T-helper 1 cell treated with Interleukin-12 subunit alpha and Interleukin-12 subunit beta and Interleukin-4 antibody, amounts not matched to agents 30 ng/mL and 1 ng/mL, for 36 hours (primary cell): Measurements from ENCODE around the gene ACYP2. TPM values are rescaled to one million over a fixed set of nuclear protein-coding genes. Genes with fewer than 3 reads are reported as not detected.
"Not testable (repeated sequence)": the region's sequence is repeated elsewhere in the genome, so short reads cannot be mapped to it uniquely, and the experiment has no call there.

Source experiments
- intact Hi-C: fragments of 100-400 bp; cut with micrococcal nuclease; formaldehyde crosslinking; loops from one replicate; pipeline ENCODE4 v1.15.1; 2024
- total RNA-seq: library from RNA; stranded (reverse); gene quantifications from 2 replicates; pipeline ENCODE4 v1.2.3, GENCODE V29; 2022

ACYP2 gene
- total RNA-seq, 1 donor from 2014 or later: 11.8 TPM

DNA sequence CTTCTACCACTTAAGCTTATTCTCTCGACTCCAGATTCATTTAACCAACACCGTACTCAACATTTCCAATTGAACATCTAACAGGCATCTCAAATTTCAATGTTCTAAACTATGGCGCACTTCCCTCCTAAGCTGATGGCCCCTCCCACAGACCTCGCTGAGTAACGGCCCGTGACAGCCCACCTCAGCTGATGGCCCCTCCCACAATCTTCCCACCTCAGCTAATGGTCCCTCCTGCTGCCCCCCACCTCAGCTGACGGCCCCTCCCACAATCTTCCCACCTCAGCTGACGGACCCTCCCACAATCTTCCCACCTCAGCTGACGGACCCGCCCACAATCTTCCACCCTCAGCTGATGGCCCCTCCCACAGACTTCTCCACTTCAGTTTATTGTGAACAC lies 197.7 kb downstream of the ACYP2 start:
- intact Hi-C loops: no loop called here

DNA sequence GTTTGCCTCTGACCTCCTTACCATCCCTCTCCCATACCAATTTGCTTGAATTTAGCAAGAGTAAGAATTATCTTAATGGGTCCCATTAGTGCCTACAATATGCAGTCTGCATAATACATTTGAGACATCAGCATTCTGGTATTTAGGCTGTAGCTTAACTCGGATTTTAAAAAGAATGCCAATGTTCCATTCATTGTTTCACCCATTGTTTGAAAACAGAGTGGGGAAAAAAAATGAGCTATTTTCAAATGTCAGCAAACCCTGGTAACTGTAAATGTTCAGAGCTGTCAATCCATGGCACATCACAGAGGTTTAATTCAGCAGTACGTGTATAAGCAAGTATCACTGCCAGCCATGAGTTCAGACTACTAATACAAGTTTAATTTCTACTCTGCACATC lies 202.6 kb downstream of the ACYP2 start:
- intact Hi-C loops: no loop called here

DNA sequence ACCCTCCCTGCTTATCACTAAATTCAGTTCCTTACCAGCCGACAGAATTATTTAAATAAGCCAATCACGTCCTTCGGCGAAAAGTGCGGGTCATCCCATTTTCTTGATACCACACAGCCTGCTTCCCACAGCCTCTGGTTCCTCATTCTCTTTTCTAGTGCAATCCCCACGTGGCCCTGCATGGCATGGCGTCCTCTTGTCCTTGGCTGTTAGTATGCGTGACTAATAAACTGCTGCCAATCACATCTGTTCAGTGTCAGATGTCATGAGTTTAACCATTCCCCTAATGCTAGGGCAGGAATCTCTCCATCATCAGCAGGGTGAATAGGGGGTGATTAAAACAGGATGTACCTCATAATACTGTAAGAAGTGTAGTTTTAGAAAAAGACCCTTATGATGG lies 203.4 kb downstream of the ACYP2 start:
- intact Hi-C loops: no loop called here

DNA sequence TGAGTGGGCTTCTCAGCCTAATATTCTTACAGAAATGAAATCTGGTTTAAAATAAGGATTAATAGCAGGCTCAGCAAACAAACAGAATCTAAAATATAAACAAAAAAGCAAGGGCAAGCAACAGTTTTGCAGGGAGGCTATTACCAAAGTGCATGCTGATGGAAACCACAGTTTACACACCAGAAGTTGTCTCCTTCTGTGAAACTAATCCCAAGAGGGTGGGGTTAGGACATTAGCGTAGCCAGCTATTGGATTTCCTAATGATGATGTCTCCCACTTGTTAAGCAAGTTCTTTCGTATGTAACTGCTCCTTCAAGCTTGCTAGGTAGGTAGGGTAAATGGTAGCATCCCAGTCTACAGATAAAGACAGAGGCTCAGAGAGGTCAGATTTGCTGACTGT lies 205.6 kb downstream of the ACYP2 start:
- intact Hi-C loops: no loop called here

DNA sequence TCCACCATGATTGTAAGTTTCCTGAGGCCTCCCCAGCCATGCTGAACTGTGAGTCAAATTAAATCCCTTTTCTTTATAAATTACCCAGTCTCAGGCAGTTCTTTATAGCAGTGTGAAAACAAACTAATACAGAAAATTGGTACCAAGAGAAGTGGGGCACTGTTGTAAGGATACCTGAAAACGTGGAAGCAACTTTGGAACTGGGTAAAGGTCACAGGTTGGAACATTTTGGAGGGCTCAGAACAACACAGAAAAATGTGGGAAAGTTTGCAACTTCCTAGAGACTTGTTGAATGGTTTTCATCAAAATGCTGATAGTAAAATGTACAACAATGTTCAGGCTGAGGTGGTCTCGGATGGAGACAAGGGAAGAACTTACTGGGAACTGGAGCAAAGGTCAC lies 209.1 kb downstream of the ACYP2 start:
- intact Hi-C loops: not testable (repeated sequence)

DNA sequence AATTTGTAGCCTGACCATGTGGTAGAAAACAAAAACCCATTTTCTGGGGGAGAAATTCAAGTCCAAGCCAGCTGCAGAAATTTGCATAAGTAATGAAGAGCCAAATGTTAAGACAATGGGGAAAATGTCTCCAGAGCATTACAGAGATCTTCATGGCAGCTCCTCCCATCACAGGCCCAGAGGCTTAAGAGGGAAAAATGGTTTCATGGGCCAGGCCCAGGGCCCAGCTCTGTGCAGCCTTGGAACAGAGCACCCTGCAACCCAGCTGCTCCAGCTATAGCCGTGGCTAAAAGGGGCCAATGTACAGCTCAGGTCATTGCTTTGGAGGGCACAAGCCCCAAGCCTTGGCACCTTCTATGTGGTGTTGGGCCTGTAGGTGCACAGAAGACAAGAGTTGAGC lies 209.7 kb downstream of the ACYP2 start:
- intact Hi-C loops: no loop called here

DNA sequence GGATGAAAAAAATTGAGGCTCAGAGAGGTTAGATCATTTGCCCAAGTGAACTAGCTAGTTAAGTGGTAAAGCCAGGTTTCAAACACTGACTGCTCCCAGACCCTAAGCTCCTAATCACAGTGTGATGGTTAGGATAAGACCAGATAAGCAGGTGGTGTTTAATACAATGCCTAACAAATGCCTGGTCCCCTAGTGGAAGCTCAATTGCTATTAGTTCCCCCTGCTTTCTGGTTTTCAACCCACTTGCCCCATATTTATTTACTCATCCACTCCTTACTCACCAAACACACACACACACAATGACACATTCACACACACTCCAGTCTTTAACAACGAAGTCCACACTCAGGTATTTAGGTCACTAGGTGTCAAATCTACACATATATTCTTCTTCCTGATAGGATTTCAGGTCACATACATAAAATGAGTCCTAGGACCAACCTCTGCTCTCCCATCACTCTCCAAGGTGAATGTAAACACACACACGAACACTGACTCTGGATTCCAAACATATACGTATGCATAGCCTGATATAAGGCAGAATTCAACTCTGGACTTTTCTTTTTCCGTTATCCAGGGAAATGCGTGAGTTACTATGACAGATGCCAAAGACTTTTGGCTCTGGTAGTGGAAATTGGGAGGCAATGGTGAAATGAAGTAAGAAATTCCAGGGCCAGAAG lies 214.2 kb downstream of the ACYP2 start:
- intact Hi-C loops: loop anchor here (1.0 to 5.0 kb wide), 7 partner anchors 214 to 903 kb away; partner anchors contain the start of genes ACYP2, CHAC2, CLHC1 and EML6

DNA sequence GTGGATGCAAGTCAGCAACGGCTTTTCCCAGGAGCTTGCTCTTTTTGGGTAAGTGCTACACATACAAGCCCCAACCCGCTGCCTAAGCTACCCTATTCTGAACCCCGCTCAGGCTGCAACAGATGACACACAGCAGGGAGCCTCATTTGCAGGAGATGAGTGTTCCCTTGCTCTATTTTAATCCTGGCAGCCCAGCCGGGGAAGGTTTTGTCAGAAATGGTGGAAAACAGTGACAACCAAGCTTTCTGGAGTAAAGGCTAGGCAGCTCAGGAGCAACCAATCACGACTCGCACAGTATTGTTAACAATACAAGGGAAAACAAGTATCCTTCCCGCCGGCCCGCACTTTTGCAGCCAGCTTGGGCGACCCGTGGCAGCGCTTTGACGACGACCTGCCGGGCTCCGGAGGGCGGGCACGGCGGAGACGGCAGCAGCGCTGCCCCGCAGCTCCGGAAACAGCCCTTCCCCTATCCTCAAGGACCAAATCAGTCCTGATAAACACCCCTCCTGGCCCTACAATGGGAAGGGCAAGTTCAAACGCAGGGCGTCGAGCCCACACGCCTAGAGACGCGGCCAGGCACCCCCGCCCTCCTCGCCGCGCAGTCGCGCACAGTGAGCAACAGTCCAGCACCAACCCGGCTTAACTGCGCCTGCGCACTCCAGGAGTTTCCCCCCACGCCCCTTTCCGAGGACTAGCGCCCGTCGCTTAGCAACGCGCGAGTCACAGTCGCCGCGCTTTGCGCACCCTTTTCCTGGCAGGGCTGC lies 214.9 kb downstream of the ACYP2 start:
- intact Hi-C loops: loop anchor here (1.0 to 5.0 kb wide), 7 partner anchors 215 to 902 kb away; partner anchors contain the start of genes ACYP2, CHAC2, CLHC1 and EML6

DNA sequence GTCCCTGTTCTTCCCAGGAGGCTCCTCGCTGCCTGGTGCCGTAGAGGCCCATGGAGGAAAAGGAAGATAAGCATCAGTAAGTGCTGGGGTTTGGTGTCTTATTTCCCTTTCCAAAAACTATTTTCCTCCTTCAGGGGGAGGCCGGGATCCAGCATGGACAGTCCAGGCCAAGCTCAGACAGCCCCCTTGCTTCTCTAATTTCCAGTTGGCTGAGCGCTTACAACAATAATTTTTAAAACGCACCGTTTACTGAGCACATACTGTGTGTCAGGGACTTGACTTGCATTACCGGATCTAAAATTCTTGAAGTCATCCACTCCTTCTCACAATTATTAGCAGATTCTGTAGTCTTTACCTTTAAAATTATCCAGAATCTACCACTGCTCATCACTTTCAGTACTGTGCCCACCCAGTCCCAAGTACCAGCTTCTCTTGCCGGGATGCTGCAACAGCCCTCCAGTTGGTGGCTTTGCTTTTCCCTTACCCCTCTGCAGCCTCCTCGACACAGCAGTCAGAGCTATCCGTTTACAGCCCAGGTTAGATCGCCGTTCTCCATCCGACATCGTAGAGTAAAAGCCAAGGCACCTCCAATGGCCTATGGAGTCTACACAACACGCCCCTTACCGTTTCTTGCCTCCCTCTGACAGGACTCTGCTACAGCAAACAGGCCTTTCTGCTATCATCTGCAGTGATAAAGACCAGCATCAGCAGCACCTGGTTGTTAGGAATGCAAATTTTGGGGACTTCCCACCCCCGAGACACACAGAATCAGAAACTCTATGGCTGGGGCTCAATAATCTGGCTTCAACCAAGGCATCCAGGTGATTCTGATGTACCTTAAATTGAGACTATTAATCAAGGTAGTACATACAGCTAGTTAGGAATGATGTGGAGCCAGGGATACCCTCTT lies 215.8 kb downstream of the ACYP2 start:
- intact Hi-C loops: loop anchor here (1.0 to 5.0 kb wide), 7 partner anchors 216 to 901 kb away; partner anchors contain the start of genes ACYP2, CHAC2, CLHC1 and EML6

DNA sequence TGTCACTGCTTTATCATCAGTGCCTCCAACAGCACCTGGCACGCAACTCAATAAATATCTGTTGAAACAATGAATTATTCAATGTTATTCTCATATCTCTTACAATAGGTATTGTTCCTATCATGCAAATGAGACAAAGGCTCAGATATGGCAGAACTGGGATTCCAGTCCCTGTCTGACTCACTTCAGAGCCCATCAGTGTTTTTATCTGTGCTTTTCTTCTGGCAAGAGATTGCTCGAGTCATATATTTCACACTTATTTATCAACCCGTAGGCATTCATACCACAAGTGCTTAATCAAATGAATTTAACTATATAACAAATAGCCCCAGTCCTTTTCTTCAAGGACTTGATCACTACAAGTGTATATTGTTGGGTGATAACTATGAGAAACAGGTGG lies 217.0 kb downstream of the ACYP2 start:
- intact Hi-C loops: loop anchor here (5.0 kb wide), 1 partner anchor 245 kb away; no protein-coding TSS in a partner anchor

DNA sequence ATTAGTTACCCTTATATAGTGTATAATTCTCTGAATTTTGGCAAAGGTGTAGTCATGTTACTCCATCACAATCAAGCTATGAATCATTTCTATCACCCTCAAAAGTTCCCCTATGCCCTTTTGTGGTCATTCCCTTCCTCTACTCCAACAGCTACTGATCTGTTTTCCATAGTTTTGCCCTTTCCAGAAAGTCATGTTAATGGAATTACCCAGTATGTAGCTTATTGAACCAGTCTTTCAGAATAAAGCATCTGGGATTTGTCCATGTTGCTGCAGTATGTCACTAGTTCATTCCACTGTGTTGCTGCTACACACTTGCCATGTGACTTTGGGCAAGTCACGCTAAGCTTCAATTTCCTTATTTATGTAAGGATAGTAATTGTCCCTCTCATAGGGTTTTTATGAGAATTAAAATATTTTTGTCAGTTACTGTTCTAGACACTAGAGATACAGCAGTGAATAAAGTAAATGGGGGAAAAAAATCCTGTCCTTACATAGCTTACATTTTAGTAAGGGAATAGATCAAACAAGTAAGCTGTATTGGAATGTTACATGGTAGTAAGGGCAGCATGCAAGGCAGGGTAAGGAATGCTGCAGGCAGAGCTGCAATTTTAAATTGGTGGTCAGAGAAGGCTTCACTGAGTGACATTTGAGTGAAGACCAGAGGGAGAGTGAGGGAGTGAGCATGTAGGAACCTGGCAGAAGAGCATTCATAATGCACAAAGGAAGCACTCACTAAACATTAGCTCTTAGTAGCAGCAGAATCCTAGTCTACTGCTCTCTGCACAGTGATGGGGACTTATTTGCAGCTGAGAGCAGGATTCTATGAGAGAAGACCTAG lies 220.9 kb downstream of the ACYP2 start:
- intact Hi-C loops: no loop called here

DNA sequence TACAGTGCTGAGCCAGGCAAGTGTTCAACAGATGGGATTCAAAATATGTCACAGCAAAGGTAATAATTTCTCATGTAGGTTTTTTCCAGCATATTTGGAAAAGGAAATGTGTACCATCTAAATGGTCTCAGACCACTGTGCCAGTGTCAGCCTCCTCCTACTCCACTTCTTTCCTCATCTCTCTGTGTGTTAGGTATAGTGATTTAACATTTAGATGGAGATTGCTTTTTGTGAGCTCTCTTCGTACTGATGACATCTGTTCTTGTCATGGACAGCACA lies 221.5 kb downstream of the ACYP2 start:
- intact Hi-C loops: no loop called here

DNA sequence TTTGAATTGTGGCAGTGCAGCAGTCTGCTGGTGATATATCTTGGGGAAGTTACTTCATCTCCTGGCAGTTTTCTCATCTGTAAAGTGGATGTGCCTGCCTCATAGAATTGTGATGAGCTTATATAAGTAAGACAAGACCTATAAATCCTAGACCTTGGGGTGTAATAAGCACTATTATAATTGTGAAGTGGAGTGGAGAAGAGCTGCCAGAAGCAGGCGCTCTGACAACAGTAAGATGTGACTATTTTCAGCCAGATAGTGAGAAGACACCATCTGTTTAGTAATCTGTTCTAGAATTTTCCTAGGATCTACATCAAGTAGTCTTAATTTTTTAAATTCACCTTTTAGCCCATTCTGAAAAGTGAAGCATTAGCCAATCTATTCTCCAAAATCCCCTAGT lies 226.2 kb downstream of the ACYP2 start:
- intact Hi-C loops: no loop called here

DNA sequence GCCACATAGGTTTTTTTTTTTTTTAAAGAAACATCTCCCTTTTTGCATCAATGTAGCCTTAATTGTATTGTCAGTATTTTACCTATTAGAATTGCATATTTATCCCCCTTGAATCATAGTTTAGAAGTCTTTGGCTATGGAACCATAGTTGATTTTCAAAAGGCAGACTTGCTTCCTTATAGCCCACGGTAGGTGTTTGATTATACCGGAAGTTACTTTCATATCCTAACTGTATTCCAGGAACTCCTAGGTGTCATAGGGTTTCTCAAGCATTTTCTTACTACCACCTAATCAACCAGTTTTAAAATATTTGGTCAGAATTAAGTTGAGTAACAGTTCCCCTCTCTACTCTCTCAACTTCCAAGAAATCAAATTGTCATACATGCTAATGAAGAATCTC lies 227.2 kb downstream of the ACYP2 start:
- intact Hi-C loops: no loop called here

DNA sequence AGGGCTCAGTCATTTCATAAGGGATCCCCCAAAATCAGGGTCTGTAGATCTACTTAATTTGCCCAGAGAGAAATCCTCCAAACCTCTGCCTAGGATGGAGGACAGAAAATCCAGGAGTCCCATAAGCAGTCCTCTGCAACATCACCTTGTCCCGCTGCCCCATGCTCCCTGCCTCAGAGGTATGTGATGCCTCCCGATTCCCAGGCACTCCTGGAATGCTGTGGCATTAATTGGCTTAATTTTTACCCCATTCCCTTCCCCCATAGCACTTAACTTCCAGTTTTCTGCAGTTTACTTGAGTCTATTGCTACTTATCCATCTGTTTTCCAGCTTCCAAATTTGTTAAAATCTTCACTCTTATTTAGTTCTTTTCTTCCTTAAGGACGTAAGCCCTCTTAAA lies 232.2 kb downstream of the ACYP2 start:
- intact Hi-C loops: no loop called here

DNA sequence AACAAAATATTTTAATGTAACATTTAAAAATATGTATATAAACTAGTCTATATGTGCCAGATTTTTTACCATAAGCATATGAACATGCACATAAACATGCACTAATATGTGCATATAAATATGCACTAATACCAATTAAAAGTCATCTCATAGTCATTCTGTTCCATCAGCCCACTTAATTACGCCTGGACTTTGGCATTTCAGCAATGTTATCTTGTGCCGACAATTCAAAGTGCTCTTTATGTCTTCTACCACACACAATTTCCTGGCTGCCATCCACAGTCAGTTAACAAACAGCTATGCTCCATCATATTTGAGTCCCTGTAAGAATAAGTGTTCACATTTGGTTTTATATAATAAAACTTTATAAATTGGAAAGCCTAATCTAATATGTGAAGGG lies 233.2 kb downstream of the ACYP2 start:
- intact Hi-C loops: no loop called here

DNA sequence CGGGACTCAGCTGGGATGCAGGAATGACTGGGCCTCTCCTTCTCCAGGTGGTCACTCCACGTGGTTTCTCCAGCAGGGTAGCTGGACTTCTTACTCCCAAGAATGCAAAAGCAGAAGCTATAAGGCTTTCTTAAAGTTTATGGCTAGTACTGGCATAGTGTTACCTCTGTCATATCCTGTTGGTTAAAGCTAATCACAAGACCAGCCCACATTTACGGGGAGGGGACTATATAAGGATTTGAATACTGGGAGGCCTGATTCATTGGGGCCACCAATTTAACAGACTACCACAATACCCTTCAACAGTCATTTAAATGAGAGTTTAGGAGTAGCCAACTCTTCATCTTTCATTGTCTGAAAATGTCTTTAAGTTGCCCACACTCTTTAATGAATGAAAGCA lies 235.0 kb downstream of the ACYP2 start:
- intact Hi-C loops: no loop called here

DNA sequence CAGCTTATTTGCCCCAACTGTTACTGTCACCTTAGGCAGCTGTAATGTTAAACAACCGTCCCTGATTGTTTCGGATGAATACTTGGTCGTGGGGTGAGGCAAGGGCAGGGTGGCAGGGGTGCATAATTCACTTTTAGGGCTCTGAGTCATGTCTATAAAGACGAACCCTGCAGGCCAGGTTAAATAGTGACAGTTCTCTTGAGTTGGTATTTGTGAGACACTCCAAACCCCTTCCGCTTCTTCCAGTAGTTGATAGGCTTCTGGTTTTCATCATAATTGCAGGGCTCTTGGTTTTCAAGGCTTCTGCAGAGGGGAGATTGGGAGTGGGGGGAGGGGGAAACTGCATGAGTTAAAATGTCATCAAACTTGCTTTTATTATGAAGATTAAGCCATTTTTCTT lies 237.8 kb downstream of the ACYP2 start:
- intact Hi-C loops: no loop called here
